Choroid plexus epithelial cell (primary cell): ENCODE results near the gene CRHR2.

Source experiments
- DNase-seq: peaks from one replicate; pipeline ENCODE4 v3.0.0-alpha.2; 2010; ENCODE audit warnings: low read depth
- H3K4me3 ChIP-seq: 2 replicates; pipeline ENCODE4 v1.5.1; 2011; ENCODE audit warnings: low read depth, mild to moderate bottlenecking, control low read depth, low read length, moderate library complexity
- CTCF ChIP-seq: conservative IDR thresholded peaks from 2 replicates; pipeline ENCODE4 v1.5.1; 2011; ENCODE audit warnings: low read depth, mild to moderate bottlenecking, control low read depth, inconsistent platforms, low read length, moderate library complexity

CRHR2 gene

GRCh38 chr7:30683306-30683705 is 1.1 kb upstream of the CRHR2 start:
- no peak for DNase-seq
- TF ChIP-seq CTCF, result no peak

GRCh38 chr7:30681815-30682211 is 443 bp downstream of the CRHR2 start:
- no peak for TF ChIP-seq CTCF
- no peak overlapping the region for H3K4me3 ChIP-seq
- DNase-seq, result no peak

More at GRCh38 chr7:30683306-30683705, 1.1 kb upstream of the CRHR2 start:
- no peak overlapping the region for H3K4me3 ChIP-seq

GRCh38 chr7:30681331-30681797 is 892 bp downstream of the CRHR2 start:
- no peak for TF ChIP-seq CTCF
- H3K4me3 ChIP-seq, result no peak overlapping the region
- DNase-seq, result no peak

GRCh38 chr7:30679664-30680063 is 2.6 kb downstream of the CRHR2 start:
- no peak for DNase-seq
- TF ChIP-seq CTCF, result no peak
- H3K4me3 ChIP-seq, result no peak overlapping the region

GRCh38 chr7:30678805-30679204 is 3.5 kb downstream of the CRHR2 start:
- TF ChIP-seq CTCF, result no peak
- no peak for DNase-seq
- H3K4me3 ChIP-seq, result no peak overlapping the region

GRCh38 chr7:30674876-30675275 is 7.4 kb downstream of the CRHR2 start:
- no peak overlapping the region for H3K4me3 ChIP-seq
- no peak for DNase-seq
- TF ChIP-seq CTCF, result no peak

- TF ChIP-seq CTCF, result no peak
- DNase-seq, result no peak
- no peak overlapping the region for H3K4me3 ChIP-seq
These were observed 7.8 kb downstream of the CRHR2 start for GRCh38 chr7:30674420-30674819.
